ENCODE measurements around the gene RNPEP.

RNPEP gene

GRCh38 chr1:202037706-202038296 lies 55.4 kb downstream of the RNPEP start:
- Histone ChIP-seq H3K27ac (replicated peaks) (no peak overlapping the region), H3K4me3 (replicated peaks; ENCODE audit: insufficient read depth, low read length) (no peak overlapping the region), H3K27me3 (ENCODE audit: insufficient read depth, poor library complexity, severe bottlenecking) (no peaks in the 10 kb centered on the region)
- TF ChIP-seq SPI1 (IDR thresholded peaks at IDR 0.05; ENCODE audit: borderline replicate concordance, low read depth), result no peak
- TF ChIP-seq REST (IDR thresholded peaks at IDR 0.05; ENCODE audit: insufficient replicate concordance, low read depth), result no peak
- TF ChIP-seq GABPA (IDR thresholded peaks at IDR 0.05; ENCODE audit: low read depth), result no peak
- TF ChIP-seq POLR2AphosphoS5 (IDR thresholded peaks at IDR 0.05; ENCODE audit: low read depth), result no peak
- TF ChIP-seq, protein P1, sequence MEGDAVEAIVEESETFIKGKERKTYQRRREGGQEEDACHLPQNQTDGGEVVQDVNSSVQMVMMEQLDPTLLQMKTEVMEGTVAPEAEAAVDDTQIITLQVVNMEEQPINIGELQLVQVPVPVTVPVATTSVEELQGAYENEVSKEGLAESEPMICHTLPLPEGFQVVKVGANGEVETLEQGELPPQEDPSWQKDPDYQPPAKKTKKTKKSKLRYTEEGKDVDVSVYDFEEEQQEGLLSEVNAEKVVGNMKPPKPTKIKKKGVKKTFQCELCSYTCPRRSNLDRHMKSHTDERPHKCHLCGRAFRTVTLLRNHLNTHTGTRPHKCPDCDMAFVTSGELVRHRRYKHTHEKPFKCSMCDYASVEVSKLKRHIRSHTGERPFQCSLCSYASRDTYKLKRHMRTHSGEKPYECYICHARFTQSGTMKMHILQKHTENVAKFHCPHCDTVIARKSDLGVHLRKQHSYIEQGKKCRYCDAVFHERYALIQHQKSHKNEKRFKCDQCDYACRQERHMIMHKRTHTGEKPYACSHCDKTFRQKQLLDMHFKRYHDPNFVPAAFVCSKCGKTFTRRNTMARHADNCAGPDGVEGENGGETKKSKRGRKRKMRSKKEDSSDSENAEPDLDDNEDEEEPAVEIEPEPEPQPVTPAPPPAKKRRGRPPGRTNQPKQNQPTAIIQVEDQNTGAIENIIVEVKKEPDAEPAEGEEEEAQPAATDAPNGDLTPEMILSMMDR (IDR thresholded peaks at IDR 0.05; ENCODE audit: insufficient read depth, low read length), result no peak
- DNase-seq (ENCODE audit: low read depth in 1 of 2, low spot score in 1 of 2), result no peak

DNA sequence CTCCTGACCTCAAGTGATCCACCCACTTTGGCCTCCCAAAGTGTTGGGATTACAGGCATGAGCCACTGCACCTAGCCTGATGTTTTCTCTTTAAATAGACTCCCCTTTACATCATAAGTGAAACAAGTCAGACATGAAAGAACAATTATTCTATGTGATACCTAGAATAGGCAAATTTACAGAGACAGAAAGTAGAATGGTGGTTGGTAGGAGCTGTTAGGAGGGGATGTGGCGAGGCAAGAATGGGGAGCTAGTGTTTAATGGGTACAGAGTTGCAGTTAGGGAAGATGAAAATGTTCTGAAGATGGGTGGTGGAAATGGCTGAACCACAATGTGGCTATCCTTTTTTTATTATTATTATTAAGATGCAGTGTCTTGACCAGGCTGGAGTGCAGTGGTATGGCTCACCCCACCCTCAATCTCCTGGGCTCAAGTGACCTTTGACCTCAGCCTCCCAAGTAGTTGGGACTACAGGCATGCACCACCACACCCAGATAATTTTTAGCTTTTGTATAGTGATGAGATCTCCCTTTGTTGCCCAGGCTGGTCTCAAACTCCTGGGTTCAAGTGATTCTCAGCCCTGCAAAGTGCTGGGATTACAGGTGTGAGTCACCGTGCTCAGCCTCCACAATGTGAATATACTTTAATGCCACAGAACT lies 56.4 kb downstream of the RNPEP start:
- TF ChIP-seq REST (IDR thresholded peaks at IDR 0.05; ENCODE audit: insufficient replicate concordance, low read depth) (no peak), SPI1 (IDR thresholded peaks at IDR 0.05; ENCODE audit: borderline replicate concordance, low read depth) (no peak), GABPA (IDR thresholded peaks at IDR 0.05; ENCODE audit: low read depth) (no peak), POLR2AphosphoS5 (IDR thresholded peaks at IDR 0.05; ENCODE audit: low read depth) (no peak)
- TF ChIP-seq, protein P1 (IDR thresholded peaks at IDR 0.05; ENCODE audit: insufficient read depth, low read length), result no peak
- no peak overlapping the region for H3K27ac ChIP-seq (replicated peaks)
- DNase-seq (ENCODE audit: low read depth in 1 of 2, low spot score in 1 of 2), result no peak
- H3K27me3 ChIP-seq (ENCODE audit: insufficient read depth, poor library complexity, severe bottlenecking), result no peaks in the 10 kb centered on the region
- no peak overlapping the region for H3K4me3 ChIP-seq (replicated peaks; ENCODE audit: insufficient read depth, low read length)

- H3K27ac ChIP-seq (replicated peaks), result no peak overlapping the region
- no peak overlapping the region for H3K4me3 ChIP-seq (replicated peaks; ENCODE audit: insufficient read depth, low read length)
- TF ChIP-seq SPI1 (IDR thresholded peaks at IDR 0.05; ENCODE audit: borderline replicate concordance, low read depth) (no peak), POLR2AphosphoS5 (IDR thresholded peaks at IDR 0.05; ENCODE audit: low read depth) (no peak), REST (IDR thresholded peaks at IDR 0.05; ENCODE audit: insufficient replicate concordance, low read depth) (no peak), GABPA (IDR thresholded peaks at IDR 0.05; ENCODE audit: low read depth) (no peak)
- TF ChIP-seq, protein P1 (IDR thresholded peaks at IDR 0.05; ENCODE audit: insufficient read depth, low read length), result no peak
- no peak for DNase-seq (ENCODE audit: low read depth in 1 of 2, low spot score in 1 of 2)
- H3K27me3 ChIP-seq (ENCODE audit: insufficient read depth, poor library complexity, severe bottlenecking), result peaks cover 3% of the 10 kb centered on the region
Observed at GRCh38 chr1:202045705-202046104, 63.3 kb downstream of the RNPEP start.

All from HL-60 (cell line).